Right lobe of liver (tissue), 6 donors: ENCODE results near the gene ADAM12. TPM values are rescaled to one million over a fixed set of nuclear protein-coding genes. Genes with fewer than 3 reads are reported as not detected.

Experiments used
- ATAC-seq, 4 donors: fragments of 200-7000 bp; cut with Tn5 transposase; one replicate each; pipeline ENCODE4 v1.9.1; 2020; ENCODE audit warnings: mild to moderate bottlenecking in 4 of 4, moderate library complexity in 4 of 4
- DNase-seq, 3 donors: peaks; one replicate each; pipeline ENCODE4 v3.0.0-alpha.2; 2020
- H3K27ac ChIP-seq, 3 donors: fragments of 200-600 bp; one replicate each; pipeline ENCODE4 v1.8.0; 2022
- H3K27me3 ChIP-seq, 2 donors: fragments of 200-600 bp; one replicate each; pipeline ENCODE4 v1.8.0; 2022
- H3K36me3 ChIP-seq, 4 donors: fragments of 200-600 bp; sonication (generic) in 1 of 4; one replicate each; pipeline versions ENCODE4 v1.5.1 to v1.8.0; 2017 to 2022; ENCODE audit warnings: control low read depth in 1 of 4
- H3K4me1 ChIP-seq, 4 donors: fragments of 200-600 bp; sonication (generic) in 1 of 4; one replicate each; pipeline versions ENCODE4 v1.5.1 to v1.8.0; 2017 to 2022; ENCODE audit warnings: control low read depth in 1 of 4
- H3K4me3 ChIP-seq, 3 donors: fragments of 200-600 bp; one replicate each; pipeline ENCODE4 v1.8.0; 2022
- H3K9me3 ChIP-seq, 4 donors: fragments of 200-600 bp; sonication (generic) in 1 of 4; one replicate each; pipeline versions ENCODE4 v1.5.1 to v1.8.0; 2017 to 2022; ENCODE audit warnings: control low read depth in 1 of 4
- POLR2A ChIP-seq: fragments of 450-650 bp; IDR thresholded peaks from one replicate; pipeline ENCODE4 v1.6.1; 2017; ENCODE audit warnings: antibody characterized with exemption, mild to moderate bottlenecking
- WGBS: methylation state at CpG from one replicate; pipeline ENCODE4 v1.1.6; 2018; ENCODE audit warnings: low coverage, low lambda C conversion rate; ENCODE audit not compliant: insufficient coverage; ENCODE audit errors: missing lambda C conversion rate; 5-methylcytosine and 5-hydroxymethylcytosine counted together
- intact Hi-C, 2 donors: fragments of 100-400 bp; cut with DNase I; formaldehyde crosslinking; loops; one replicate each; pipeline versions ENCODE4 v1.11.2 to v1.14.1; 2022
- total RNA-seq, 6 experiments: library from RNA; depleted of rRNA in 2 of 6; stranded (reverse); fragments of >200 nt in 2 of 6; fragmentation: NEBNext Ultra II Directional in 3 of 6; extraction: Animal tissue kit (Norgen Biotek cat#: 25700) in 3 of 6; gene quantifications; one replicate each; pipeline versions ENCODE4 v1.1.0 to v1.2.4, GENCODE V29; 2016 to 2023
- TF ChIP-seq, protein P1 (sequence below), 4 donors: fragments of 200-600 bp in 3 of 4; fragments of 450-650 bp in 1 of 4; IDR thresholded peaks; one replicate each; pipeline versions ENCODE4 v1.5.1 to v1.8.0; 2016 to 2022; ENCODE audit warnings: antibody characterized with exemption in 4 of 4, mild to moderate bottlenecking in 2 of 4
- donor health status: DM: no; HTN: yes; CAD: no.
- donor health status: DM: no; HTN: no; CAD: no.
- donor health status: DM: no; HTN: no; CAD: no.
- donor health status: DM: no; HTN: yes; CAD: no.
- donor health status: DM: no; HTN: yes; CAD: no.

The ADAM12 gene
- total RNA-seq, 6 experiments from 2014 or later = 0.06 to 1.3 (median 0.48) TPM; not detected in 2

GRCh38 chr10:126425489-126426065, 37.3 kb upstream of the ADAM12 start:
- H3K9me3 ChIP-seq = peaks cover 0 to 2% (median 0%) of the 10 kb centered on the region in 4 donors
- H3K4me3 ChIP-seq = no peak overlapping the region
- ATAC-seq = no peak
- H3K36me3 ChIP-seq = no peaks in the 10 kb centered on the region
- H3K4me1 ChIP-seq = no peaks in the 10 kb centered on the region
- intact Hi-C loops = no loop called here
- WGBS = 52% methylated on average over 8 of the region's 8 CpGs
- no peak overlapping the region for H3K27ac ChIP-seq
- no peak for TF ChIP-seq POLR2A
- TF ChIP-seq, protein P1, sequence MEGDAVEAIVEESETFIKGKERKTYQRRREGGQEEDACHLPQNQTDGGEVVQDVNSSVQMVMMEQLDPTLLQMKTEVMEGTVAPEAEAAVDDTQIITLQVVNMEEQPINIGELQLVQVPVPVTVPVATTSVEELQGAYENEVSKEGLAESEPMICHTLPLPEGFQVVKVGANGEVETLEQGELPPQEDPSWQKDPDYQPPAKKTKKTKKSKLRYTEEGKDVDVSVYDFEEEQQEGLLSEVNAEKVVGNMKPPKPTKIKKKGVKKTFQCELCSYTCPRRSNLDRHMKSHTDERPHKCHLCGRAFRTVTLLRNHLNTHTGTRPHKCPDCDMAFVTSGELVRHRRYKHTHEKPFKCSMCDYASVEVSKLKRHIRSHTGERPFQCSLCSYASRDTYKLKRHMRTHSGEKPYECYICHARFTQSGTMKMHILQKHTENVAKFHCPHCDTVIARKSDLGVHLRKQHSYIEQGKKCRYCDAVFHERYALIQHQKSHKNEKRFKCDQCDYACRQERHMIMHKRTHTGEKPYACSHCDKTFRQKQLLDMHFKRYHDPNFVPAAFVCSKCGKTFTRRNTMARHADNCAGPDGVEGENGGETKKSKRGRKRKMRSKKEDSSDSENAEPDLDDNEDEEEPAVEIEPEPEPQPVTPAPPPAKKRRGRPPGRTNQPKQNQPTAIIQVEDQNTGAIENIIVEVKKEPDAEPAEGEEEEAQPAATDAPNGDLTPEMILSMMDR (IDR thresholded peaks at IDR 0.05) = no peak
- no peaks in the 10 kb centered on the region for H3K27me3 ChIP-seq
- DNase-seq = no peak

DNA sequence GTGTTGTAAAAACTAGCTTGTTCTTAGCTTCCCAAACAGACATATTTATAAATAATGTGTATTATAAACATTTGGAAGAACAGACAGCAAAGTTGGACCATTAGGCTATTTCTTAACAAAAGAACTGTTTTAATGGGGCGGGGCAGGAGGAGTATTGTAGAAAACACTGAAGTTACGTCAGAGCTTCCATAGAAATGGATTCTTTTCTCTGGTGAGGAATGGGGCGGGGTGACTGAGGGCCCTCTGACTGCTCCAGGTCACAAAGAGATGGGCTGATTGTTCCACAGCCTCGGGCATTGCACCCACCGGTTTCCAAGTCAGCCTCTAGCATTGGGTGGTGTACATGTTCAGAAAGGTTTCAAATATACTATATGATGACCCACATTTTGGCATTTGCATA, 36.8 kb upstream of the ADAM12 start:
- H3K27me3 ChIP-seq = no peaks in the 10 kb centered on the region
- no peak overlapping the region for H3K27ac ChIP-seq
- intact Hi-C loops = no loop called here
- 73% methylated on average over 5 of the region's 5 CpGs for WGBS
- H3K4me3 ChIP-seq = no peak overlapping the region
- H3K4me1 ChIP-seq = no peaks in the 10 kb centered on the region
- H3K36me3 ChIP-seq = no peaks in the 10 kb centered on the region
- H3K9me3 ChIP-seq = peaks cover 0 to 2% (median 0%) of the 10 kb centered on the region in 4 donors
- DNase-seq (no peak), ATAC-seq (no peak)
- TF ChIP-seq, protein P1 (IDR thresholded peaks at IDR 0.05) = no peak
- TF ChIP-seq POLR2A = no peak

- DNase-seq (no peak), ATAC-seq (peak in 3 of 4 donors; percentile 29 to 44 (median 43))
- WGBS = 51% methylated on average over 5 of the region's 6 CpGs
- intact Hi-C loops = no loop called here
- Histone ChIP-seq H3K27me3 (no peaks in the 10 kb centered on the region), H3K27ac (no peak overlapping the region), H3K4me1 (no peaks in the 10 kb centered on the region), H3K9me3 (peaks cover 0 to 2% (median 0%) of the 10 kb centered on the region in 4 donors), H3K4me3 (no peak overlapping the region), H3K36me3 (no peaks in the 10 kb centered on the region)
- TF ChIP-seq, protein P1 (IDR thresholded peaks at IDR 0.05) = no peak
- no peak for TF ChIP-seq POLR2A
These were observed 35.6 kb upstream of the ADAM12 start for GRCh38 chr10:126423732-126424491.

DNA sequence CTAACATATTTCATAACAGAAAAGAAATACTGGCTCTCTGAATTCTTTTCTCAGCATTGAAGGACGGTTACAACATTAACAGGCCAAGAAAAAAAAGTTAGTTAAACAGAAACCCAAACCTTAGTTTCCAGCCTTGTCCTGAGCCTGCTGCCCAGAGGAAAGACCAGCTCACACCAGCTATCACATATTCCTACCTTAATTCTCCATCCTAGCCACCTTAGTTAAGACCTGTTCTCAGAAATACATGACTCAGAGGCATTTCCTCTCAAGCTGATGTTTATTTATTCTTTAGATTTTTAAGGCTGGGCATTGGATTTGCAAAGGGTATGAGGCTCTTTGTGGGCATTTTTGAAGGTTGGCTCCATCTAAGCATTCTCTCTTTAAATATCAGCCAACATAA, 34.3 kb upstream of the ADAM12 start:
- Histone ChIP-seq H3K4me1 (no peaks in the 10 kb centered on the region), H3K27ac (no peak overlapping the region), H3K27me3 (no peaks in the 10 kb centered on the region), H3K4me3 (no peak overlapping the region), H3K36me3 (no peaks in the 10 kb centered on the region), H3K9me3 (peaks cover 0 to 2% (median 0%) of the 10 kb centered on the region in 4 donors)
- DNase-seq (no peak), ATAC-seq (no peak)
- WGBS = 42% methylated on average over 1 of the region's 1 CpG
- no peak for TF ChIP-seq POLR2A
- TF ChIP-seq, protein P1 (IDR thresholded peaks at IDR 0.05) = no peak
- intact Hi-C loops = no loop called here
